Measurements from ENCODE around the gene BICC1.

BICC1 gene

DNA sequence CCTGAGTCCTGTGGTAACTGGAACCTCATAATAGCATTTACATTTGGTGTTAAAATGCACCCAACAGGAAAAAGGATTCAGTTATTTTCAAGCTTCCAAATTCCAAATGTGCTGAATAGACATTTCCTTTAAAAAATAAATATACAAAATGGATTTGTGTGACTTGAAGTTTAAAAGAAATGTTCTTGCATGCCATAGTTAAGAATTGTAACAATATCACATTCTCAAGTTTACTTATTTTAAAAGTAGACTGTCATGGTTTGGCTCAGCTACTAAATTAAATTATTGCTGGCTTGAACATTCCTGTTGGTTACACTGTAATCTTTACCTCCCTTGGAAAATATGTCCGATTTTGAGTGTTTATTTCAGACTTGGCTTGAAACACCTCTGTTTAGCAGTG lies 31.5 kb downstream of the BICC1 start:
- Histone ChIP-seq H3K4me3 (ENCODE audit: insufficient read depth, low read depth, low read length) (no peak overlapping the region), H3K9me3 (ENCODE audit: control insufficient read depth, low read length) (no peaks in the 10 kb centered on the region), H3K27ac (ENCODE audit: insufficient read depth, low read depth, low read length, poor library complexity, severe bottlenecking) (no peak overlapping the region), H3K36me3 (ENCODE audit: control insufficient read depth, insufficient read depth, low read length) (no peaks in the 10 kb centered on the region), H3K27me3 (ENCODE audit: control insufficient read depth, insufficient read depth, low read length, poor library complexity, severe bottlenecking) (no peaks in the 10 kb centered on the region), H3K4me1 (ENCODE audit: control insufficient read depth, insufficient read depth, low read length) (no peaks in the 10 kb centered on the region)
- 100% methylated on average over 1 of the region's 1 CpG for WGBS, 2 experiments

DNA sequence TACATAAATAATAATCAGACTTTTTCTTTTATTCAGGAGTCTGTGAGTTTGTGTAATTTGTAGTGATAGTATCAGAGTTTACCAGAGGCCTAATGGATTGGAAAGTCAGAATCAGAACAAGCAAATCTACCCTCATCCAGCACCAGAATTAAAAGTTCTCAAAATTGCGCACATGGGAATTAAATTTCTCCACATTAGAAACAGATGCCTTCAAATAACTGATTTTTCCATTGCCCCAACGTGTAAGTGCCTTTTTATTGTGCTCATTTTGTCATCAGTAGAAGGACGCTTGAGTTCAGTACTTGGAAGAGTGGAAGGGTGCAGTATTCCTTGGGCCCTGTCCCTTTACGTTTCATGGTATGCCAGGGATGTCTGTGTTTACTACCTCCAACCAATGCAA lies 32.8 kb downstream of the BICC1 start:
- H3K27ac ChIP-seq (ENCODE audit: insufficient read depth, low read depth, low read length, poor library complexity, severe bottlenecking): no peak overlapping the region
- H3K36me3 ChIP-seq (ENCODE audit: control insufficient read depth, insufficient read depth, low read length): no peaks in the 10 kb centered on the region
- H3K9me3 ChIP-seq (ENCODE audit: control insufficient read depth, low read length): no peaks in the 10 kb centered on the region
- no peak overlapping the region for H3K4me3 ChIP-seq (ENCODE audit: insufficient read depth, low read depth, low read length)
- H3K4me1 ChIP-seq (ENCODE audit: control insufficient read depth, insufficient read depth, low read length): no peaks in the 10 kb centered on the region
- WGBS, 2 experiments: 86 to 93% methylated on average over 4 of the region's 4 CpGs
- H3K27me3 ChIP-seq (ENCODE audit: control insufficient read depth, insufficient read depth, low read length, poor library complexity, severe bottlenecking): no peaks in the 10 kb centered on the region

DNA sequence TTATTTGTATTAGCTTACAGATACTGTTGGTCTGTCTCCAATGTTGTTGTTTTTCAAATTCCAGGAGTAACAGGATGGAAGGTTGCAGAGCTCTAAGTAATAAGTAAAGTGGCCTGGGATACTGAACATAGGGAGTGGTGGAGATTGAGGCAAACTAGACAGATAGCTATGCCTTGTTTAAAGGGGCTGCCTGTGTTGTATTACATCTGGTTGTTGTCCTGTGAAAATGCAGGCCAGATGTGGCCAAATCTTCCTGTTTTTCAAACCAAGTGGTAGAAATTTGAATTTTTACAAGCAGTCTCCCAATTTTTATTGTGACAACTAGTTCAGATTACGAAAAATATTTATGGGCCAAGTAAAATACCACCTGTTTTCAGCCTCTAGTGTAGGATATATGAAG lies 33.5 kb downstream of the BICC1 start:
- WGBS, 2 experiments: 90 to 100% methylated on average over 1 of the region's 1 CpG
- Histone ChIP-seq H3K27me3 (ENCODE audit: control insufficient read depth, insufficient read depth, low read length, poor library complexity, severe bottlenecking) (no peaks in the 10 kb centered on the region), H3K36me3 (ENCODE audit: control insufficient read depth, insufficient read depth, low read length) (no peaks in the 10 kb centered on the region), H3K27ac (ENCODE audit: insufficient read depth, low read depth, low read length, poor library complexity, severe bottlenecking) (no peak overlapping the region), H3K4me3 (ENCODE audit: insufficient read depth, low read depth, low read length) (no peak overlapping the region), H3K9me3 (ENCODE audit: control insufficient read depth, low read length) (no peaks in the 10 kb centered on the region), H3K4me1 (ENCODE audit: control insufficient read depth, insufficient read depth, low read length) (no peaks in the 10 kb centered on the region)

DNA sequence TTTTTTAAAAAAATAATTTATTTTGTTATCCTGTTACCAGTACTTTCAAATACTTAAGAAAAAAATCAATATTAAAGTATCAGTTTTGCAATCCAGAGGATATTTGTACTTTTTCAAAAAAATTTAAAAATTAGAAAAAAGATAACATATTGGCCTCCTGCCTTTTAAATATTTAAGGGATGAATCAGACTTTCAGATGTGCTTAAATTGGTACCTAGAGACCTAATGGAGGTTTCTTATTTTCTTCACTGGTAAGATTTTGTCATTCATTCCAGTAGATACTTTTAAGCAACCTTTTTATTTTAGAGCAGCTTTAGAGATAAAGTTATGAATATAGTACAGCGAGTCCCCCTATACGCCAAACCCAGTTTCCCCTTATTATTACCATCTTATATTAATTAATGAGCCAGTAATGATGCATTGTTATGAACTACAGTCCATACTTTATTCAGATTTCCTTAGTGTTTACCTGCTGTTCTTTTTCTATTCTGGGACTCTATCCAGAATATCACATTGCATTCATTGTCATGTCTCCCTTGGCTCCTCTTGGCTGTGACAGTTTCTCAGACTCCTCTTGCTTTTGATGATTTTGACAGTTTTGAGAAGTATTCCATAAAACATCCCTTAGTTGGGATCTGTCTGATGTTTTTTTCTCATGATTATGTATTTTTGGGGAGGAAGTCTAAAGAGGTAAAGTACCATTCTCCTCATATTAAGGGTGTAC lies 34.2 kb downstream of the BICC1 start:
- H3K36me3 ChIP-seq (ENCODE audit: control insufficient read depth, insufficient read depth, low read length): no peaks in the 10 kb centered on the region
- WGBS, 2 experiments: 88% methylated on average over 1 of the region's 2 CpGs; no CpG with 5 or more reads in 1 of the 2 experiments
- H3K27ac ChIP-seq (ENCODE audit: insufficient read depth, low read depth, low read length, poor library complexity, severe bottlenecking): no peak overlapping the region
- no peak overlapping the region for H3K4me3 ChIP-seq (ENCODE audit: insufficient read depth, low read depth, low read length)
- no peaks in the 10 kb centered on the region for H3K9me3 ChIP-seq (ENCODE audit: control insufficient read depth, low read length)
- H3K4me1 ChIP-seq (ENCODE audit: control insufficient read depth, insufficient read depth, low read length): no peaks in the 10 kb centered on the region
- no peaks in the 10 kb centered on the region for H3K27me3 ChIP-seq (ENCODE audit: control insufficient read depth, insufficient read depth, low read length, poor library complexity, severe bottlenecking)

DNA sequence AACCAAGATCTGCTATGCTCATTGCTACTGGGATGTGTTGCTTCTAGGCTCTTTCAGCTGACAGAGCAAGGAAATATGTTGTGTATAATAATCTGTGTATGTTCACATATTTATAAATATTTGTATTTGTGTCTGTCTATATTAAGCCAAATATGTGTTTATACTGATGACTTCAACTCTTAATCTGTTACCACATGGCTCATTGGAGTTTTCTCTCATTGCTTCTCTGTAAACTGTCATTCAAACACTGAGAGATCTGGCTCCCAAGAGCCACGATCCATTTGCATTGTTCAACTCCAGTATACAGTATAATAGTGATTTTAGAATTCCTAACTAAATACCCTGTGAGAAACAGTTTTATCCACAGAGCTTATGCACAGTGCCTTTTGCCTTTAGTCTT lies 35.3 kb downstream of the BICC1 start:
- Histone ChIP-seq H3K4me1 (ENCODE audit: control insufficient read depth, insufficient read depth, low read length) (no peaks in the 10 kb centered on the region), H3K27me3 (ENCODE audit: control insufficient read depth, insufficient read depth, low read length, poor library complexity, severe bottlenecking) (no peaks in the 10 kb centered on the region), H3K4me3 (ENCODE audit: insufficient read depth, low read depth, low read length) (no peak overlapping the region), H3K9me3 (ENCODE audit: control insufficient read depth, low read length) (no peaks in the 10 kb centered on the region), H3K27ac (ENCODE audit: insufficient read depth, low read depth, low read length, poor library complexity, severe bottlenecking) (no peak overlapping the region), H3K36me3 (ENCODE audit: control insufficient read depth, insufficient read depth, low read length) (no peaks in the 10 kb centered on the region)
- WGBS, 2 experiments: 82% methylated on average over 1 of the region's 1 CpG; no CpG with 5 or more reads in 1 of the 2 experiments

DNA sequence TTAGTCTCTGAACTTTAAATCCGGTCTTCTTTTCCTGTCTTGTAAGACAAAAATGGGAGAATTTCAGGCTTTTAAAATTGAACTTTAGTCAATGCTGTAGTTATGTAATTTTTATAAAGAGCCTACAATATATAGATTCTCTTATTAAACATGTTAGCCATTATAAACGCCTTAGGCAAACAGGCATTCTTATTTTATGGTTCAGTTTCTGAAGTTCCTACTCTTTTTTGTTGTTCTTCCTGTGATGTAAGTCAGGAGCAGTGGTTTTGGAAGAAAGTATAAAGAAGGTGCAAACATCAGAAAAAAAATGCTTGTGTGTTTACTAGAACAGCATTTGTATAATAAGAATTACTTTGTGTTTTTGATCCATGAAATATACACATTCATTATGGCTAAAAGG lies 41.6 kb downstream of the BICC1 start:
- Histone ChIP-seq H3K27me3 (ENCODE audit: control insufficient read depth, insufficient read depth, low read length, poor library complexity, severe bottlenecking) (no peaks in the 10 kb centered on the region), H3K36me3 (ENCODE audit: control insufficient read depth, insufficient read depth, low read length) (no peaks in the 10 kb centered on the region), H3K27ac (ENCODE audit: insufficient read depth, low read depth, low read length, poor library complexity, severe bottlenecking) (no peak overlapping the region), H3K4me3 (ENCODE audit: insufficient read depth, low read depth, low read length) (no peak overlapping the region), H3K4me1 (ENCODE audit: control insufficient read depth, insufficient read depth, low read length) (no peaks in the 10 kb centered on the region), H3K9me3 (ENCODE audit: control insufficient read depth, low read length) (no peaks in the 10 kb centered on the region)
- WGBS, 2 experiments: 86 to 98% methylated on average over 2 of the region's 2 CpGs

DNA sequence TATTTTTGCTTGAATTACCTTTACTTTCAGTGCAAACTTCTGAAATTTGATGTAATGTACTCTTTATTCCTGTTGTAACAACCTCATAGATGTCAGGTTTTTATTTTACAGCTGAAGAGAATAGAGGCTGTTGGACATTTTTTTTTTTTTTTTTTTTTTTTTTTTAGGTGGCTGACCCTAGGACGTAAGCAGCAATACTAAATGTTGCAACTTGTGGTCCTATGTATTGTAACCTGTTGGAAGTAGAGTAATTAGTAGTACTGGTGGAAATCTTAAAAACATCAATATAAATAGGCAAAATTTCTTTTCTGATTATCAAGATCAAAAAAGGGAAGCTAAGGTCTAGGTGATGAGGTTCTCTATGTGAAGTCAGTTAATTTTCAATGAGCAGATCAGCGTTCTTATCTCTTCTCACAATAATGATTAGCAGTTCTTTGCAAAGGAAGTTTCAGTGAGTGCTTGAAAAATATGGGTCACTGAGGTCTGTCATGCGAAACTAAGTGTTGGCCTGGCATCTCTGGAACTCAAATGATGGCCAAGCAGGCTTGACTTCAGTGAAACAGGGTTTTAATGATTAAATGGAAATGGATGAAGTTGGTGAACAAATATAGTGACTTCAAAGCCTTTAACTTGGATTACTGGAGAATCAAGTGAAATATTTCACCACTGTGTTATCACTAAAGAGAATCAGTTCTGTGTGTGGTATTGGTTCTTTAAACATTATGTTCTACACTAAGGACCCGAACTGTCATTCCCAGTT lies 42.7 kb downstream of the BICC1 start:
- WGBS, 2 experiments: 90 to 99% methylated on average over 2 to 4 of the region's 4 CpGs
- H3K9me3 ChIP-seq (ENCODE audit: control insufficient read depth, low read length): no peaks in the 10 kb centered on the region
- no peaks in the 10 kb centered on the region for H3K27me3 ChIP-seq (ENCODE audit: control insufficient read depth, insufficient read depth, low read length, poor library complexity, severe bottlenecking)
- H3K36me3 ChIP-seq (ENCODE audit: control insufficient read depth, insufficient read depth, low read length): no peaks in the 10 kb centered on the region
- H3K4me3 ChIP-seq (ENCODE audit: insufficient read depth, low read depth, low read length): no peak overlapping the region
- no peak overlapping the region for H3K27ac ChIP-seq (ENCODE audit: insufficient read depth, low read depth, low read length, poor library complexity, severe bottlenecking)
- no peaks in the 10 kb centered on the region for H3K4me1 ChIP-seq (ENCODE audit: control insufficient read depth, insufficient read depth, low read length)

DNA sequence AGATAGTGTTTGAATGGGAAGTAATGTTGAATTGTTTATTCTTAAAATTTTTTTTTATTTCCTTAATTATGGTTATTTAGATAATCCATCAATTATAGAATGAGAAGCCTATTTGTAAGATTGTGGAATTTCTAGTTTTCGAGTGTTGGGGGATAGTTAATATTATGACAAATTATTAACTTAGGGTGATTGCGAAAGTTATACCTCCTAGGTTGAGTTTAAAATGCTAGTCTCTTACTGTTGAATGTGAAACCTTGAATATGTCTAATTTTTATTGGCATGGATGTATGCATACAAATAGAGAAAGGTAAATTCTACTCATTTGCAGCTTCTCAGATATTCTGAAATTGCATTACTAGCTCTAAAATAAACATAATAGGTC lies 43.2 kb downstream of the BICC1 start:
- no peaks in the 10 kb centered on the region for H3K9me3 ChIP-seq (ENCODE audit: control insufficient read depth, low read length)
- 94 to 100% methylated on average over 2 of the region's 2 CpGs for WGBS, 2 experiments

DNA sequence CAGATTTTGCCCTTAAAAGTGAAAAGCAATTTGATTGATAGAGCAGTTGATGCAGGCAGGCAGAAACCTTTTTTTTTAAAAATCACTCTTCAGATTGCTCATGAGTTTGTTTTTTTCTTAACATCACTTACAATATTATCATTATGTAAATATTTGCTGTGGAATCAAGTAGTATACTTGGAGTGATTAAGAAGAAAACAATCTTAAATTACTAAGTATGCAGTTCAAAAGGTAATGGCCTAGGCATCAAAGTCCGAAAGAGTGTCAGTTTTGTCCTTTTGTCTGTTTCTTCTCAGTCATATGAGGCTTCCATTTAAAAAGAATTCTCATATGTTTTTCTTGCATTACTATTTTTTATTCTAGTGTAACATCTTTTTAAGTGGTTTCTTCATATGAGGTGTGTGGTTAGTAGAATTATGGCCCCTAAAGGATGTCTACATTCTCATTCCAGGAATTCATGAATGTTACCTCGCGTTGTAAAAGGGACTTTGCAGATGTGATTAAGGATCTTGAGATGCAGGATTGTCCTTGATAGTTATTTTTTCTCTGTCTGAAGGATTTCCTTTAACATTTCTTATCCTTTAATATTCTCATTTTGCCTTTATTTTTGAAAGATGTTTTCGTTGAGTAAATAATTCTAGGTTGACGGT lies 44.0 kb downstream of the BICC1 start:
- Histone ChIP-seq H3K4me3 (ENCODE audit: insufficient read depth, low read depth, low read length) (no peak overlapping the region), H3K36me3 (ENCODE audit: control insufficient read depth, insufficient read depth, low read length) (no peaks in the 10 kb centered on the region)
- WGBS, 2 experiments: 96 to 99% methylated on average over 5 of the region's 5 CpGs

More for the DNA sequence above, 43.2 kb downstream of the BICC1 start:
- Histone ChIP-seq H3K4me3 (ENCODE audit: insufficient read depth, low read depth, low read length) (no peak overlapping the region), H3K4me1 (ENCODE audit: control insufficient read depth, insufficient read depth, low read length) (no peaks in the 10 kb centered on the region), H3K27ac (ENCODE audit: insufficient read depth, low read depth, low read length, poor library complexity, severe bottlenecking) (no peak overlapping the region), H3K27me3 (ENCODE audit: control insufficient read depth, insufficient read depth, low read length, poor library complexity, severe bottlenecking) (no peaks in the 10 kb centered on the region), H3K36me3 (ENCODE audit: control insufficient read depth, insufficient read depth, low read length) (no peaks in the 10 kb centered on the region)

DNA sequence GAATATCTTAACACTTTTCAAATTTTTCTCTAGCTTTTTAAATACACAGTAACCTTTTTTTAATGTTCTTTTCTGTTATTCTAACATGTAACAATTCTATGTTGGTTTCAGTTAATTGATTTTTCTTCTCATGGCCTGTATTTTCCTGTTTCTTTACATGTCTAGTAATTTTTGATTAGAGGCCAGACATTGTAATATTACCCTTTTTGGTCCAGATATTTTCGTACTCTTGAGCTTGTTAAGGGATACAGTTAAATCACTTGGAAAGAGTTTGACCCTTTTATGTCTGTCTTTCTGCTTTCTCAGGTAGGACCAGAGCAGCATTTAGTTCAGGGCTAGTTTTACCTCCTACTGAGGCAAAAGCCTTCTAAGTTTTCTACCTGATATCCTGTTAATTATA lies 45.0 kb downstream of the BICC1 start:
- Histone ChIP-seq H3K27ac (ENCODE audit: insufficient read depth, low read depth, low read length, poor library complexity, severe bottlenecking) (no peak overlapping the region), H3K36me3 (ENCODE audit: control insufficient read depth, insufficient read depth, low read length) (no peaks in the 10 kb centered on the region), H3K4me1 (ENCODE audit: control insufficient read depth, insufficient read depth, low read length) (no peaks in the 10 kb centered on the region), H3K9me3 (ENCODE audit: control insufficient read depth, low read length) (no peaks in the 10 kb centered on the region), H3K4me3 (ENCODE audit: insufficient read depth, low read depth, low read length) (no peak overlapping the region), H3K27me3 (ENCODE audit: control insufficient read depth, insufficient read depth, low read length, poor library complexity, severe bottlenecking) (no peaks in the 10 kb centered on the region)
- 100% methylated on average over 1 of the region's 1 CpG for WGBS, 2 experiments

More for the DNA sequence above, 44.0 kb downstream of the BICC1 start:
- no peaks in the 10 kb centered on the region for H3K4me1 ChIP-seq (ENCODE audit: control insufficient read depth, insufficient read depth, low read length)
- H3K9me3 ChIP-seq (ENCODE audit: control insufficient read depth, low read length): no peaks in the 10 kb centered on the region
- no peaks in the 10 kb centered on the region for H3K27me3 ChIP-seq (ENCODE audit: control insufficient read depth, insufficient read depth, low read length, poor library complexity, severe bottlenecking)
- no peak overlapping the region for H3K27ac ChIP-seq (ENCODE audit: insufficient read depth, low read depth, low read length, poor library complexity, severe bottlenecking)
